Endothelial cell (in vitro differentiated cells): ENCODE data around the gene SSRP1. TPM values are rescaled to one million over a fixed set of nuclear protein-coding genes. Genes with fewer than 3 reads are reported as not detected.

Source experiments
- DNase-seq: peaks from one replicate; pipeline ENCODE4 v3.0.0; 2021; ENCODE audit warnings: low spot score
- H3K27ac Mint-ChIP-seq: one replicate; pipeline ENCODE4 v1.8.0; 2021; ENCODE audit warnings: mixed read lengths, inconsistent platforms; ENCODE audit not compliant: unreplicated experiment
- H3K27me3 Mint-ChIP-seq: one replicate; pipeline ENCODE4 v1.8.0; 2021; ENCODE audit warnings: mild to moderate bottlenecking, moderate library complexity, mixed read lengths, inconsistent platforms; ENCODE audit not compliant: unreplicated experiment
- H3K36me3 Mint-ChIP-seq: one replicate; pipeline ENCODE4 v1.8.0; 2021; ENCODE audit warnings: mild to moderate bottlenecking, low read depth, mixed read lengths, inconsistent platforms; ENCODE audit not compliant: unreplicated experiment
- H3K4me1 Mint-ChIP-seq: one replicate; pipeline ENCODE4 v1.8.0; 2021; ENCODE audit warnings: mild to moderate bottlenecking, mixed read lengths, inconsistent platforms; ENCODE audit not compliant: unreplicated experiment
- H3K4me3 Mint-ChIP-seq: one replicate; pipeline ENCODE4 v1.8.0; 2021; ENCODE audit warnings: mild to moderate bottlenecking, mixed read lengths, inconsistent platforms; ENCODE audit not compliant: unreplicated experiment
- H3K9me3 Mint-ChIP-seq: one replicate; pipeline ENCODE4 v1.8.0; 2021; ENCODE audit warnings: mixed read lengths, inconsistent platforms; ENCODE audit not compliant: unreplicated experiment
- total RNA-seq: library from RNA; stranded (reverse); fragmentation: NEBNext Ultra II Directional; extraction: Animal tissue kit (Norgen Biotek cat#: 25700); gene quantifications from one replicate; pipeline ENCODE4 v1.2.1, GENCODE V29; 2021; ENCODE audit not compliant: unreplicated experiment
- TF ChIP-seq, protein P1 (sequence below): fragments of 200-600 bp; sonication (generic); IDR thresholded peaks from one replicate; pipeline ENCODE4 v1.5.0; 2021; ENCODE audit warnings: antibody characterized with exemption; ENCODE audit not compliant: unreplicated experiment

The SSRP1 gene
- total RNA-seq, 1 donor from 2014 or later, result 134 TPM

DNA sequence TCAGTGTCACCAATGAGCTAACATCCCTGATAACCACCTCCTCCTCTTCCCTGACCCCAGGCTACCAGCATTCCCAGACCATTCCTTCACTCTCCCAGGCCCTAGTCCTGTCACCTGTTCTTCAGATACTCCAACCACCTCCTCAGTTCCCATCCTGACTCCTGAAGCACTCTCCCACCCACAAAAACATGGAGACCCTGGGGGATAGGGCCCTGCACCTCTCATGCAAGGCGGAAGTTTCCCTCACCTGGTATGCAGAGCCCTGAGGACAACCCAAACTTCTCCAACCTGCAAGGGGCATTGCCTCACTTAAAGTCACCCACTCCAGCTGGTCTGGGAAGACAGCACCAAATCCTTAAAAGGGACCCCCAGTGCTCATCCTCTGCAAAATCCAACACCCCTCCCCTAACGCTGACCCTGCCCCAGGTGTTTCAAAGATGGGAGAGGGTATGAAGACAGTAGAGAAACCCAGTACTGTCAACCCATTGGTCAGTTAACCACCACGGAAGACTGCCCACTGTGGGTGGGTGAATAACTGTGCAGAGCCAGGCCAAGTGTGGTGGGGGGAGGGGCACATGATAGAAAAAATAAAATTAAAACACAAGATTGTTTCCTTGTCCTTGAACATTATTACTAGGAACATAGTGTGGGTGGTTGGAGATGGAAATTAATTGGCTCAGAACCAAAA is 12.4 kb downstream of the SSRP1 start:
- H3K4me1 Mint-ChIP-seq, result peaks cover 62% of the 10 kb centered on the region
- no peaks in the 10 kb centered on the region for H3K9me3 Mint-ChIP-seq
- TF ChIP-seq, protein P1, sequence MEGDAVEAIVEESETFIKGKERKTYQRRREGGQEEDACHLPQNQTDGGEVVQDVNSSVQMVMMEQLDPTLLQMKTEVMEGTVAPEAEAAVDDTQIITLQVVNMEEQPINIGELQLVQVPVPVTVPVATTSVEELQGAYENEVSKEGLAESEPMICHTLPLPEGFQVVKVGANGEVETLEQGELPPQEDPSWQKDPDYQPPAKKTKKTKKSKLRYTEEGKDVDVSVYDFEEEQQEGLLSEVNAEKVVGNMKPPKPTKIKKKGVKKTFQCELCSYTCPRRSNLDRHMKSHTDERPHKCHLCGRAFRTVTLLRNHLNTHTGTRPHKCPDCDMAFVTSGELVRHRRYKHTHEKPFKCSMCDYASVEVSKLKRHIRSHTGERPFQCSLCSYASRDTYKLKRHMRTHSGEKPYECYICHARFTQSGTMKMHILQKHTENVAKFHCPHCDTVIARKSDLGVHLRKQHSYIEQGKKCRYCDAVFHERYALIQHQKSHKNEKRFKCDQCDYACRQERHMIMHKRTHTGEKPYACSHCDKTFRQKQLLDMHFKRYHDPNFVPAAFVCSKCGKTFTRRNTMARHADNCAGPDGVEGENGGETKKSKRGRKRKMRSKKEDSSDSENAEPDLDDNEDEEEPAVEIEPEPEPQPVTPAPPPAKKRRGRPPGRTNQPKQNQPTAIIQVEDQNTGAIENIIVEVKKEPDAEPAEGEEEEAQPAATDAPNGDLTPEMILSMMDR, result no peak
- H3K27me3 Mint-ChIP-seq, result peaks cover 23% of the 10 kb centered on the region
- peaks cover 45% of the 10 kb centered on the region for H3K36me3 Mint-ChIP-seq
- H3K4me3 Mint-ChIP-seq, result peak overlapping the region; percentile 95
- H3K27ac Mint-ChIP-seq, result peak overlapping the region; percentile 90
- no peak for DNase-seq

DNA sequence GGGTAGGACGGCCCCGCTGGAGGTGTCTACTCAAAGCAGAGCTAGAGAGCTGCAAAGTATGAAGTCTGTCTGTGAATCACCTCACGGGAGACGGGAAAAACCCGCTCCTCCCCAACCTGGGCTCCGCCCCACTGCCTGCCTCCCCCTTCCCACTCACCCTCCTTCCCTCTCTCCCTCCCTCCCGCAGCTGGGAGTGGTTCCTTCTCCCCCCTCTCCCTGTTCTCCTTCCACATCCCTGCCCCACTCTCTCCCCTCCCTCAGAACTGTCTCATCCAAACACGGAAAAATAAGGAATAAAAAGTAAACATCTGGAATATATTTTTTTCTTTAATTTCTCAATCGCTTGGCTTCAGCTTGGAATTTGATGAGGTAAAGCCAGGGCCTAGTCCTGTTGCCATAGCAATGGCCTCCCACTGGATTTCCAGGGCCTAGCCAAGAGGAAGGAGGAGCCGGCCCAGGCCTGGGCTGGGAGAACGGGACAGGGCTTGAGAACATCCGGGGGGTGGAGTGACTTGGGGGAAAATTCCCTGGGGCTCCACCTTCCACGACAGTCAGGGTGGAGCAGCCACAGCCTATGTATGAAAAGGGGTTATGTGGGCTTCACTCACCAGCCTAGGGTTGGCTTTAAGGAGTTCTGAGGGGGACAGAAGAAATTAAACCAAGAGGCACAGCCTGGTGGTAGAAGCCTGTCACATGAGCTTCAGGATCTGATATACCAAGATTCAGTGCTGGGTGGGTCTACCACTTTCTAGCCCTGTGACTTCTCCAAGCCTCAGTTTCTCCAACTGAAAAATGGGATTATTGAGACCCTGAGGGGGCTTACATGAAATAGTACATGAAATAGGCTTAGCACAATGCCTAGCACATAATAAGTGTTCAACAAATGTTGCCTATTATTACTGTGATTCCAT is 13.2 kb downstream of the SSRP1 start:
- H3K27me3 Mint-ChIP-seq, result peaks cover 23% of the 10 kb centered on the region
- H3K9me3 Mint-ChIP-seq, result no peaks in the 10 kb centered on the region
- peak overlapping the region; percentile 90 for H3K27ac Mint-ChIP-seq
- H3K4me3 Mint-ChIP-seq, result peak overlapping the region; percentile 95
- H3K36me3 Mint-ChIP-seq, result peaks cover 44% of the 10 kb centered on the region
- peaks cover 60% of the 10 kb centered on the region for H3K4me1 Mint-ChIP-seq
- TF ChIP-seq, protein P1, result no peak
- DNase-seq, result peak; percentile 61

DNA sequence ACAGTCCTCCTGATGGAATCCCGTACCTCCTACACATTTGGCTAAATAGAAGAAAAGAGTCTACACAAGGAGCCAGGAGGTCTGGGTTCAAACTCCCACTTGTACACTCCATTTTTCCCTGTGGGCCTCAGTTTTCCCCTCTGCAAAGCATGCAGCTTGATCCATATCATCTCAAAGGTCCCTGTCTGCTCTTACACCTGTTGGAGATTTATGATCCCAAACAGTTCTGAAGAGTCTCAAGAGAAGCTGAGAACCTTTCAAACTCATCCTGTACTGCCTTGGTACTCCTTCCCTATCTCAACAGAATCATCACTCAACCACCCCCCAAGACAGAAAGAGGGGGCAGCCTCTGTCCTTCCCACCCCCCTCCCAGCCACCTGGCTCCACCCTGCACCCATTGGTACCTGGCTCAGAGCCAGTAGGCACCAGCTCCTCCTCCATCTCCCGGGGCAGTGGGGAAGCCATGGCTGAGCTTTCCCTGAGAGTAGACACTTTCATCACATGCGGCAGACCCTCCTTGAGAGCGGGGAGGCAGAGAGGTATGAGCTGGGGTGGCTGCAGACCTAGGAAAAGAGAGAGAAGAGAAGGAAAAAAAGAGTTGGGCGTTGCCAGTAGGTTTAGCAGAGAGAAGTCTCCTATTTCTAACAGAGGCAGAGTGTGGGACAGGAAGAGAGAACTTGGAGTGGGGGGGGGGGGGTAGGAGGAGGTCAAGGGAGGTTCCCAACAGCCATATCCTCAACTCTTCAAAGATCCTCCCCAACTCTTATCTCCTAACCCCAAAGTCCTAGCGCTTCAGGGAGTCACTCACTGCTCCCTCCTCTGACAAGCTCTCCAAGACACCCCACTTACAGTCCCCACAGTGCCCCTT is 14.1 kb downstream of the SSRP1 start:
- peaks cover 23% of the 10 kb centered on the region for H3K27me3 Mint-ChIP-seq

DNA sequence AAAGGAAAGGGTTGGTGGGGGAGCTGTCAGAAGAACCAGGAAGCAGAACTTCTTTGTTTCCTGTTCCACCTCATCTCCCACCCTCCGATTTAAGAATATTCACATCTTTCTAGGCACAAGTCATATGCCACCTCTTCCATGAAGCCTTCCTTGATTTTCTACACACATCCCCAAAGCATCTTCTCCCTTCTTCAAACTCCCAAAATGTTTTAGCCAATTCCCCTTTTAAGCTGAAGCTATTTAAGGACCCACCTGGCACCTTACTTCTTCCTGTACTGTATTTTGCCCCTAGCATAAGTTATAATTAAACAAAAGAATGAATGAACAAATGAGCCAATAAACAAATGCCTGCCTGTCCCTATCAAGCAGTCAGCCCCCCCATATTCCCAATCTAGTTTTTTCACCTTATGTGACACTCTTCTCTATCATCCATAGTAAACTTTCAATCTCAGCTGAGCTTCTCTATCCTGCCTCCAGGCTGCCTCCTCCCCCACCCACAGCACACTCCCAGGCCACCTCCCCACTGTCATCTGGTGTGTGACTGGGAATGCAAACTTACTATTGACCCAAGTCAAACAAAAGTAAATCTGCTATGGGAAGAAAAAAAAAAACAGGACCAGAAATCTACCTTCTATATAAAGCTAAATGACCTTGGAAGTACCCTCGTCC is 14.8 kb downstream of the SSRP1 start:
- H3K4me3 Mint-ChIP-seq, result peak overlapping the region; percentile 70
- H3K27me3 Mint-ChIP-seq, result peaks cover 22% of the 10 kb centered on the region
- H3K27ac Mint-ChIP-seq, result peak overlapping the region; percentile 64
- TF ChIP-seq, protein P1, result no peak
- no peak for DNase-seq
- peaks cover 44% of the 10 kb centered on the region for H3K4me1 Mint-ChIP-seq
- H3K36me3 Mint-ChIP-seq, result peaks cover 28% of the 10 kb centered on the region
- no peaks in the 10 kb centered on the region for H3K9me3 Mint-ChIP-seq

More for the DNA sequence above, 14.1 kb downstream of the SSRP1 start:
- H3K36me3 Mint-ChIP-seq, result peaks cover 35% of the 10 kb centered on the region
- TF ChIP-seq, protein P1, result no peak
- peaks cover 52% of the 10 kb centered on the region for H3K4me1 Mint-ChIP-seq
- peak overlapping the region; percentile 78 for H3K27ac Mint-ChIP-seq
- peak overlapping the region; percentile 23 for H3K4me3 Mint-ChIP-seq
- no peaks in the 10 kb centered on the region for H3K9me3 Mint-ChIP-seq
- DNase-seq, result no peak
